HepG2 (cell line): Measurements from ENCODE around the gene LIPC. TPM values are rescaled to one million over a fixed set of nuclear protein-coding genes. Genes with fewer than 3 reads are reported as not detected.

Experiments used
- ATAC-seq: fragments of 200-7000 bp; cut with Tn5 transposase; 3 replicates; pipeline ENCODE4 v1.9.1; 2020; ENCODE audit warnings: mild to moderate bottlenecking, moderate library complexity
- BruUV-seq: library from RNA; stranded (reverse); fragments of 400-500 nt; replicated peaks from 2 replicates; lab custom pipeline; 2021; lab: Mats Ljungman, UMichigan
- CTCF ChIA-PET: fragments of 300-600 bp; formaldehyde crosslinking; extraction: SDS; loops from one replicate; lab custom pipeline; 2021; ENCODE audit warnings: low total read pairs, inconsistent platforms, low intra/inter-chr PET ratio; lab: Yijun Ruan, JAX
- POLR2A ChIA-PET: fragments of 350-600 bp; sonication (Branson Sonifier 250); formaldehyde crosslinking; loops from one replicate; lab custom pipeline; 2020; ENCODE audit warnings: antibody characterized with exemption, inconsistent platforms; lab: Yijun Ruan, JAX
- DNase-seq: peaks from one replicate; pipeline ENCODE4 v3.0.0-alpha.2; 2015; ENCODE audit warnings: low spot score
- FAIRE-seq: peaks from 3 replicates; lab custom pipeline; 2011; peaks lifted over from hg19 to GRCh38; lab: Jason Lieb, UNC
- H2AFZ ChIP-seq: one replicate; pipeline ENCODE4 v1.6.1; 2011; ENCODE audit warnings: low read length, inconsistent platforms
- H3K27ac ChIP-seq: fragments of 300-600 bp; 3 replicates; pipeline ENCODE4 v1.8.0; 2011; ENCODE audit warnings: mixed run types, mild to moderate bottlenecking, mixed read lengths, low read length, inconsistent platforms; ENCODE audit not compliant: insufficient read depth; ENCODE audit errors: extremely low read length
- H3K27me3 ChIP-seq, 2 experiments: fragments of 200-600 bp in 1 of 2; 2 replicates in 1 of 2; 3 replicates in 1 of 2; pipeline versions ENCODE4 v1.6.0 to v1.8.0; 2011; ENCODE audit warnings: low read length in 2 of 2, mild to moderate bottlenecking in 2 of 2, moderate library complexity in 2 of 2, inconsistent platforms in 1 of 2; ENCODE audit not compliant: insufficient read depth in 2 of 2, control insufficient read depth in 1 of 2
- H3K36me3 ChIP-seq, 2 experiments: fragments of 200-600 bp in 1 of 2; replicated peaks in 1 of 2; 2 replicates in 1 of 2; 3 replicates in 1 of 2; pipeline versions ENCODE4 v1.5.1 to v1.8.0; 2011; ENCODE audit warnings: low read length in 2 of 2, inconsistent platforms in 1 of 2; ENCODE audit not compliant: insufficient read depth in 2 of 2, control insufficient read depth in 1 of 2
- H3K4me1 ChIP-seq: 2 replicates; pipeline ENCODE4 v1.5.1; 2012; ENCODE audit warnings: low read length, inconsistent platforms; ENCODE audit not compliant: insufficient read depth
- H3K4me2 ChIP-seq: 2 replicates; pipeline ENCODE4 v1.6.0; 2011; ENCODE audit warnings: low read depth, low read length, inconsistent platforms
- H3K4me3 ChIP-seq, 3 experiments: fragments of 200-600 bp in 1 of 3; sonication (generic), shearing (Covaris generic) in 1 of 3; replicated peaks in 1 of 3; 2 replicates each; pipeline ENCODE4 v1.5.1; 2011 to 2016; ENCODE audit warnings: low read length in 3 of 3, inconsistent platforms in 2 of 3, low read depth in 2 of 3, mild to moderate bottlenecking in 2 of 3, control low read depth in 1 of 3, mixed read lengths in 1 of 3; ENCODE audit not compliant: insufficient read depth in 1 of 3
- H3K79me2 ChIP-seq: one replicate; pipeline ENCODE4 v1.6.1; 2011; ENCODE audit warnings: low read length, inconsistent platforms; ENCODE audit not compliant: insufficient read depth
- H3K9ac ChIP-seq: 2 replicates; pipeline ENCODE4 v1.6.0; 2011; ENCODE audit warnings: mild to moderate bottlenecking, low read depth, low read length, inconsistent platforms; ENCODE audit not compliant: insufficient read depth
- H3K9me3 ChIP-seq: 2 replicates; pipeline ENCODE4 v1.5.1; 2012; ENCODE audit warnings: mild to moderate bottlenecking, low read length
- H4K20me1 ChIP-seq: 2 replicates; pipeline ENCODE4 v1.6.0; 2011; ENCODE audit warnings: inconsistent platforms, mild to moderate bottlenecking, low read length, moderate library complexity; ENCODE audit not compliant: insufficient read depth
- CC2D1A ChIP-seq: sonication (generic); formaldehyde crosslinking; IDR thresholded peaks from 2 replicates; pipeline ENCODE4 v1.8.1; 2023; ENCODE audit warnings: mild to moderate bottlenecking, missing genetic modification reagents
- ISX ChIP-seq: sonication (generic); formaldehyde crosslinking; conservative IDR thresholded peaks from 2 replicates; pipeline ENCODE4 v1.5.0; 2020; ENCODE audit warnings: missing genetic modification reagents
- PPARG ChIP-seq: conservative IDR thresholded peaks from 2 replicates; pipeline ENCODE4 v1.6.1; 2016; ENCODE audit warnings: missing biosample characterization, missing genetic modification reagents
- SP4 ChIP-seq: sonication (generic); formaldehyde crosslinking; IDR thresholded peaks from 2 replicates; pipeline ENCODE4 v1.8.1; 2023; ENCODE audit warnings: mild to moderate bottlenecking, missing genetic modification reagents
- SSRP1 ChIP-seq: IDR thresholded peaks from 2 replicates; pipeline ENCODE4 v1.6.1; 2016; ENCODE audit warnings: control low read depth
- ZMYM3 ChIP-seq: sonication (generic); formaldehyde crosslinking; IDR thresholded peaks from 2 replicates; pipeline ENCODE4 v1.5.1; 2020; ENCODE audit warnings: mild to moderate bottlenecking, missing genetic modification reagents
- ZNF660 ChIP-seq: sonication (generic); formaldehyde crosslinking; IDR thresholded peaks from 2 replicates; pipeline ENCODE4 v1.5.1; 2020; ENCODE audit warnings: mild to moderate bottlenecking, low read depth, missing genetic modification reagents, borderline replicate concordance
- ZNF768 ChIP-seq: sonication (generic); formaldehyde crosslinking; IDR thresholded peaks from 2 replicates; pipeline ENCODE4 v1.4.0; 2020; ENCODE audit warnings: missing genetic modification reagents
- WGBS: methylation state at CpG from one replicate; pipeline ENCODE4 v1.1.6; 2017; ENCODE audit warnings: low lambda C conversion rate; 5-methylcytosine and 5-hydroxymethylcytosine counted together
- in situ Hi-C: cut with HindIII; loops from 2 replicates; pipeline ENCODE4 v1.10.0; 2017; ENCODE audit warnings: low pct_unique_long_range_greater_than_20kb; ENCODE audit not compliant: extremely low pct_ligation_motif_present
- intact Hi-C: fragments of 100-400 bp; cut with micrococcal nuclease; formaldehyde crosslinking; loops from one replicate; pipeline ENCODE4 v1.10.0; 2022; ENCODE audit not compliant: unreplicated experiment
- polyA plus RNA-seq, 8 experiments: library from polyadenylated mRNA; depleted of rRNA in 3 of 8; stranded (reverse) in 7 of 8; unstranded in 1 of 8; fragments of >200 nt; fragmentation: Illumina TruSeq in 4 of 8; extraction: Trizol in 4 of 8; gene quantifications; 2 replicates each; pipeline versions ENCODE4 v1.2.1 to v1.2.3, GENCODE V29; 2011 to 2016; ENCODE audit warnings: low read depth in 4 of 8, missing spikeins in 1 of 8, mixed read lengths in 1 of 8; ENCODE audit not compliant: insufficient read depth in 1 of 8
- total RNA-seq, 5 experiments: library from RNA; depleted of rRNA; stranded (reverse); fragments of >200 nt; fragmentation: Illumina TruSeq; extraction: Trizol; gene quantifications; 2 replicates each; pipeline ENCODE4 v1.2.3, GENCODE V29; 2016; ENCODE audit warnings: low read depth in 1 of 5
- TF ChIP-seq, protein P1 (sequence below): IDR thresholded peaks from 2 replicates; pipeline ENCODE4 v1.4.0; 2020; ENCODE audit warnings: mild to moderate bottlenecking, missing genetic modification reagents
- TF ChIP-seq, protein P2 (sequence below): sonication (generic); formaldehyde crosslinking; IDR thresholded peaks from 2 replicates; pipeline ENCODE4 v1.4.0; 2020; ENCODE audit warnings: missing genetic modification reagents
- TF ChIP-seq, protein P3 (sequence below): sonication (generic); formaldehyde crosslinking; IDR thresholded peaks from 2 replicates; pipeline ENCODE4 v1.8.1; 2023; ENCODE audit warnings: mild to moderate bottlenecking, moderate library complexity, missing genetic modification reagents

Gene LIPC
- total and polyA plus RNA-seq, 2 of the 13 experiments (the other 11 are each of a cell fraction or from before 2014, with no cell fraction given), result 26.0 to 38.0 TPM

DNA sequence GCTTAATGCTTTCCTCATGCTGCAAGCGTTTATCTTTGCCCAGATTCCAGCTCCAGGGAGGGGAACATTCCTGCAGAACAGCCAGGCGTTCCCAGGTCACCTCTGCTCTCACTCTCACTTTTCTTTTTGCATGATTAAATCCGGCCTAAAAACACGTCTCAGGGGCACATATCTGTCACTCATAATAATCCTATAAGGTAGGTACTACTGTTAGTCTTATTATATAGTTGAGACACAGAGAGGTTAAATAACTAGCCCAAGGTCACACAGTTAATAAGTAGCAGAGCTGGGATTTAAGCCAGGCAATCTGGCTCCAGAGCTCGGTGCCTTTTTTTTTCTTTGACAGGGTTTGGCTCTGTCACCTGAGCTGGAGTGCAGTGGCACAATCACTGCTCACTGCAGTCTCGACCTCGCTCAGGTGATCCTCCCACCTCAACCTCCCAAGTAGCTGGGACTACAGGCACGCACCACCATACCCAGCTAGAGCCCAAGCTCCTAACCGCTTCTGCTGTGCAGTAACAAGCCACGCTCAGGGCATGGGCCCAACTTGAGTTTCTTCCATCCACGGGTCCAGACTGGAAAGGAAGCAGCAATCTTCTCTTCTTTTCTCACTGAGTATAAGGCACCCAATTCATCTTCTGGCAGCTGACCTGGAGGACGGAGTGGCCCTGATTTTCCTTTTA is 96.5 kb downstream of the LIPC start:
- H3K4me1 ChIP-seq, result peaks cover 61% of the 10 kb centered on the region
- ChIA-PET CTCF (no interaction called here), POLR2A (interaction anchor here (0.8 to 3.8 kb wide), 12 partner anchors 13 to 242 kb away, joined by 3 to 34 read pairs (median 6); partner anchors contain the start of genes ADAM10 and MINDY2)
- DNase-seq (peak; percentile 89), ATAC-seq (peak; percentile 92), FAIRE-seq (peak; percentile 89)
- BruUV-seq, result no TSS peak
- H4K20me1 ChIP-seq, result no peaks in the 10 kb centered on the region
- H3K27me3 ChIP-seq, result no peaks in the 10 kb centered on the region
- no peaks in the 10 kb centered on the region for H3K9me3 ChIP-seq
- intact Hi-C loops (loop anchor here (5.0 kb wide), 1 partner anchor 61 kb away; no protein-coding TSS in a partner anchor), in situ Hi-C loops (loop anchor here (10.0 kb wide), 1 partner anchor 54 kb away; no protein-coding TSS in a partner anchor)
- H3K4me2 ChIP-seq, result peak overlapping the region; percentile 65
- no peak overlapping the region for H2AFZ ChIP-seq
- no peaks in the 10 kb centered on the region for H3K79me2 ChIP-seq
- 40% methylated on average over 11 of the region's 12 CpGs for WGBS
- H3K36me3 ChIP-seq, result no peaks in the 10 kb centered on the region; a peak in 1 of 5 replicates
- H3K4me3 ChIP-seq, result peak overlapping the region in 1 of 3 experiments; percentile 47; a peak in 1 of 6 replicates
- peak overlapping the region; percentile 78 for H3K27ac ChIP-seq
- no peak overlapping the region; the same call in 1 of the 2 replicates for H3K9ac ChIP-seq
- TF ChIP-seq, protein P1, sequence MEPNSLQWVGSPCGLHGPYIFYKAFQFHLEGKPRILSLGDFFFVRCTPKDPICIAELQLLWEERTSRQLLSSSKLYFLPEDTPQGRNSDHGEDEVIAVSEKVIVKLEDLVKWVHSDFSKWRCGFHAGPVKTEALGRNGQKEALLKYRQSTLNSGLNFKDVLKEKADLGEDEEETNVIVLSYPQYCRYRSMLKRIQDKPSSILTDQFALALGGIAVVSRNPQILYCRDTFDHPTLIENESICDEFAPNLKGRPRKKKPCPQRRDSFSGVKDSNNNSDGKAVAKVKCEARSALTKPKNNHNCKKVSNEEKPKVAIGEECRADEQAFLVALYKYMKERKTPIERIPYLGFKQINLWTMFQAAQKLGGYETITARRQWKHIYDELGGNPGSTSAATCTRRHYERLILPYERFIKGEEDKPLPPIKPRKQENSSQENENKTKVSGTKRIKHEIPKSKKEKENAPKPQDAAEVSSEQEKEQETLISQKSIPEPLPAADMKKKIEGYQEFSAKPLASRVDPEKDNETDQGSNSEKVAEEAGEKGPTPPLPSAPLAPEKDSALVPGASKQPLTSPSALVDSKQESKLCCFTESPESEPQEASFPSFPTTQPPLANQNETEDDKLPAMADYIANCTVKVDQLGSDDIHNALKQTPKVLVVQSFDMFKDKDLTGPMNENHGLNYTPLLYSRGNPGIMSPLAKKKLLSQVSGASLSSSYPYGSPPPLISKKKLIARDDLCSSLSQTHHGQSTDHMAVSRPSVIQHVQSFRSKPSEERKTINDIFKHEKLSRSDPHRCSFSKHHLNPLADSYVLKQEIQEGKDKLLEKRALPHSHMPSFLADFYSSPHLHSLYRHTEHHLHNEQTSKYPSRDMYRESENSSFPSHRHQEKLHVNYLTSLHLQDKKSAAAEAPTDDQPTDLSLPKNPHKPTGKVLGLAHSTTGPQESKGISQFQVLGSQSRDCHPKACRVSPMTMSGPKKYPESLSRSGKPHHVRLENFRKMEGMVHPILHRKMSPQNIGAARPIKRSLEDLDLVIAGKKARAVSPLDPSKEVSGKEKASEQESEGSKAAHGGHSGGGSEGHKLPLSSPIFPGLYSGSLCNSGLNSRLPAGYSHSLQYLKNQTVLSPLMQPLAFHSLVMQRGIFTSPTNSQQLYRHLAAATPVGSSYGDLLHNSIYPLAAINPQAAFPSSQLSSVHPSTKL, result peak; percentile 59; the same call in 1 of the 2 replicates
- TF ChIP-seq ZMYM3 (peak; percentile 94), SP4 (CRISPR knock-in tag) (no peak), CC2D1A (CRISPR knock-in tag) (no peak), ZNF660 (CRISPR knock-in tag) (no peak), ZNF768 (peak; percentile 89), SSRP1 (CRISPR knock-in tag) (no peak), ISX (no peak), PPARG (CRISPR knock-in tag) (peak; percentile 47; the same call in 1 of the 2 replicates)
- TF ChIP-seq, protein P2, sequence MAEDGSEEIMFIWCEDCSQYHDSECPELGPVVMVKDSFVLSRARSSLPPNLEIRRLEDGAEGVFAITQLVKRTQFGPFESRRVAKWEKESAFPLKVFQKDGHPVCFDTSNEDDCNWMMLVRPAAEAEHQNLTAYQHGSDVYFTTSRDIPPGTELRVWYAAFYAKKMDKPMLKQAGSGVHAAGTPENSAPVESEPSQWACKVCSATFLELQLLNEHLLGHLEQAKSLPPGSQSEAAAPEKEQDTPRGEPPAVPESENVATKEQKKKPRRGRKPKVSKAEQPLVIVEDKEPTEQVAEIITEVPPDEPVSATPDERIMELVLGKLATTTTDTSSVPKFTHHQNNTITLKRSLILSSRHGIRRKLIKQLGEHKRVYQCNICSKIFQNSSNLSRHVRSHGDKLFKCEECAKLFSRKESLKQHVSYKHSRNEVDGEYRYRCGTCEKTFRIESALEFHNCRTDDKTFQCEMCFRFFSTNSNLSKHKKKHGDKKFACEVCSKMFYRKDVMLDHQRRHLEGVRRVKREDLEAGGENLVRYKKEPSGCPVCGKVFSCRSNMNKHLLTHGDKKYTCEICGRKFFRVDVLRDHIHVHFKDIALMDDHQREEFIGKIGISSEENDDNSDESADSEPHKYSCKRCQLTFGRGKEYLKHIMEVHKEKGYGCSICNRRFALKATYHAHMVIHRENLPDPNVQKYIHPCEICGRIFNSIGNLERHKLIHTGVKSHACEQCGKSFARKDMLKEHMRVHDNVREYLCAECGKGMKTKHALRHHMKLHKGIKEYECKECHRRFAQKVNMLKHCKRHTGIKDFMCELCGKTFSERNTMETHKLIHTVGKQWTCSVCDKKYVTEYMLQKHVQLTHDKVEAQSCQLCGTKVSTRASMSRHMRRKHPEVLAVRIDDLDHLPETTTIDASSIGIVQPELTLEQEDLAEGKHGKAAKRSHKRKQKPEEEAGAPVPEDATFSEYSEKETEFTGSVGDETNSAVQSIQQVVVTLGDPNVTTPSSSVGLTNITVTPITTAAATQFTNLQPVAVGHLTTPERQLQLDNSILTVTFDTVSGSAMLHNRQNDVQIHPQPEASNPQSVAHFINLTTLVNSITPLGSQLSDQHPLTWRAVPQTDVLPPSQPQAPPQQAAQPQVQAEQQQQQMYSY, result peak; percentile 71; the same call in 1 of the 2 replicates
- TF ChIP-seq, protein P3, sequence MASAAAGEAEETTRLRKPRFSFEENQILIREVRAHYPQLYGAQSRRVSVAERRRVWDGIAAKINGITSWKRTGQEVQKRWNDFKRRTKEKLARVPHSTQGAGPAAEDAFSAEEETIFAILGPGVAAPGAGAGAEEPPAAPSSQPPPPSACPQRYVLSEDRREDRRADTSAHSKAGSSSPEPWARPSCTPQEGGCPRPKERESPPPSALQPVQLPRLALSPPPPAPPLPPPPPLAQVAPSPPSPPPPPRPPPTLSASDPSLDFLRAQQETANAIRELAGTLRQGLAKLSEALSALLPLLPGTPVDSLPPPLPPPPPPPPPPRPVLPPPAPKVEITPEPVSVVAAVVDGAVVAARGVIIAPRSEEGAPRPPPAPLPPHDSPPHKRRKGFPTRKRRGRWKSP (CRISPR knock-in tag), result peak; percentile 37; the same call in 1 of the 2 replicates
